Left ventricle myocardium inferior (tissue), 1 donor: ENCODE data around the gene EHD1. TPM values are rescaled to one million over a fixed set of nuclear protein-coding genes. Genes with fewer than 3 reads are reported as not detected.
"Not testable (repeated sequence)": the region's sequence is repeated elsewhere in the genome, so short reads cannot be mapped to it uniquely, and the experiment has no call there.

ENCODE experiments used
- DNase-seq: peaks from one replicate; pipeline ENCODE4 v3.0.0-alpha.2; 2020
- H3K27ac ChIP-seq: fragments of 200-600 bp; replicated peaks from 2 replicates; pipeline ENCODE4 v1.8.0; 2021
- H3K27me3 ChIP-seq: fragments of 200-600 bp; 2 replicates; pipeline ENCODE4 v1.8.0; 2021; ENCODE audit warnings: low read depth
- H3K36me3 ChIP-seq: fragments of 200-600 bp; 2 replicates; pipeline ENCODE4 v1.8.0; 2021
- H3K4me1 ChIP-seq: fragments of 200-600 bp; 2 replicates; pipeline ENCODE4 v1.8.0; 2021
- H3K4me3 ChIP-seq: fragments of 200-600 bp; 2 replicates; pipeline ENCODE4 v1.8.0; 2021; ENCODE audit warnings: mild to moderate bottlenecking, moderate library complexity
- H3K9me3 ChIP-seq: fragments of 200-600 bp; replicated peaks from 2 replicates; pipeline ENCODE4 v1.8.0; 2021
- intact Hi-C: fragments of 100-400 bp; cut with micrococcal nuclease; formaldehyde crosslinking; loops from one replicate; pipeline ENCODE4 v1.11.0; 2022
- total RNA-seq: library from RNA; stranded (reverse); fragmentation: NEBNext Ultra II Directional; extraction: Animal tissue kit (Norgen Biotek cat#: 25700); gene quantifications from one replicate; pipeline ENCODE4 v1.2.1, GENCODE V29; 2021
- TF ChIP-seq, protein P1 (sequence below): fragments of 200-600 bp; IDR thresholded peaks from 2 replicates; pipeline ENCODE4 v1.8.0; 2021; ENCODE audit warnings: antibody characterized with exemption, mild to moderate bottlenecking, borderline replicate concordance
- donor health status: DM: no; HTN: yes; CAD: no; lungs with severe emphysema.

EHD1 gene
- total RNA-seq, 1 donor from 2014 or later = 40.3 TPM

DNA sequence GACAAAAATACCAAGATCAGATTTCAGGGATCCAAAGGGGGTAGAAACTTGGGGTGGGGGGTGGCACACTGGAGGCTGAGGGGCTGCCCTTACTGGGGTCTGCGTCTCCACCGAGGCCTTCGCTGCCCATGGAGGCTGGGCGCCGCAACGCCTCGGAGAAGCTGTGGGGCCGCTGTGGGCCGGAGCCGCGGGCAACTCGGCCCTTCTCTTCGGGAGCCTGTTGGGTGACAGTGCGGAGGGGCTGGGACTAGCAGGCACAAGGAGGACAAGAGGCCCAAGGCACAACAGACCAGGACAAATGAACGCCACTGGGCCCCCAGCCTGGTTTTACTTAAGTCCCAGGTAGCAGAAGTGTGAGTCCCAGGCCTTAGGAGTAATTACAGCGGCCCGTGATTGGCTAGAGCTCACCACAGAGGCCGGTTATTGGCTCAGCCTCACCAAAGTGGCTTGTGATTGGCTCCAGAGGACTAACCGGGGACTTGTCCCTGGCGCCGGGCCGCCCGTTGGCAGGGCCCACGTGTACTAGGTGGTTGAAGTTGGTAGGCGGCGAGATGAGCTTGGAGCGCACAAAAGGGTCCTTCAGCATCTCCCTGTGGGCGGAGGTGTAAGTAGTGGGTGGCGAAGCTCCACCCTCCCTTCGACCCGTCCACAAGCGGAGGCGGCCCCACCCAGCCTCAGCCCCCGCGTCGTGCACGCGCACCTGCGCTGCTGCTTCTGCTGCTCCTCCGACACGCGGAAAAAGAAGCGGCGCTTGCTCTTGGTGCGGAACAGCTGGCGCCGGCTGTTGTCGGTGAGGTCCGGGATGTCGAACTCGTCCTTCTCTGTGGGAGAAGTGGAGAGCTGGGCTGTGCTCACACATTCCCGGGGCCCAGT, 51.6 kb downstream of the EHD1 start:
- TF ChIP-seq, protein P1, sequence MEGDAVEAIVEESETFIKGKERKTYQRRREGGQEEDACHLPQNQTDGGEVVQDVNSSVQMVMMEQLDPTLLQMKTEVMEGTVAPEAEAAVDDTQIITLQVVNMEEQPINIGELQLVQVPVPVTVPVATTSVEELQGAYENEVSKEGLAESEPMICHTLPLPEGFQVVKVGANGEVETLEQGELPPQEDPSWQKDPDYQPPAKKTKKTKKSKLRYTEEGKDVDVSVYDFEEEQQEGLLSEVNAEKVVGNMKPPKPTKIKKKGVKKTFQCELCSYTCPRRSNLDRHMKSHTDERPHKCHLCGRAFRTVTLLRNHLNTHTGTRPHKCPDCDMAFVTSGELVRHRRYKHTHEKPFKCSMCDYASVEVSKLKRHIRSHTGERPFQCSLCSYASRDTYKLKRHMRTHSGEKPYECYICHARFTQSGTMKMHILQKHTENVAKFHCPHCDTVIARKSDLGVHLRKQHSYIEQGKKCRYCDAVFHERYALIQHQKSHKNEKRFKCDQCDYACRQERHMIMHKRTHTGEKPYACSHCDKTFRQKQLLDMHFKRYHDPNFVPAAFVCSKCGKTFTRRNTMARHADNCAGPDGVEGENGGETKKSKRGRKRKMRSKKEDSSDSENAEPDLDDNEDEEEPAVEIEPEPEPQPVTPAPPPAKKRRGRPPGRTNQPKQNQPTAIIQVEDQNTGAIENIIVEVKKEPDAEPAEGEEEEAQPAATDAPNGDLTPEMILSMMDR = no peak
- H3K4me3 ChIP-seq = no peak overlapping the region
- no peaks in the 10 kb centered on the region for H3K9me3 ChIP-seq
- no peaks in the 10 kb centered on the region for H3K36me3 ChIP-seq
- intact Hi-C loops = no loop called here
- no peaks in the 10 kb centered on the region for H3K4me1 ChIP-seq
- H3K27ac ChIP-seq = no peak overlapping the region
- no peak for DNase-seq
- no peaks in the 10 kb centered on the region for H3K27me3 ChIP-seq

DNA sequence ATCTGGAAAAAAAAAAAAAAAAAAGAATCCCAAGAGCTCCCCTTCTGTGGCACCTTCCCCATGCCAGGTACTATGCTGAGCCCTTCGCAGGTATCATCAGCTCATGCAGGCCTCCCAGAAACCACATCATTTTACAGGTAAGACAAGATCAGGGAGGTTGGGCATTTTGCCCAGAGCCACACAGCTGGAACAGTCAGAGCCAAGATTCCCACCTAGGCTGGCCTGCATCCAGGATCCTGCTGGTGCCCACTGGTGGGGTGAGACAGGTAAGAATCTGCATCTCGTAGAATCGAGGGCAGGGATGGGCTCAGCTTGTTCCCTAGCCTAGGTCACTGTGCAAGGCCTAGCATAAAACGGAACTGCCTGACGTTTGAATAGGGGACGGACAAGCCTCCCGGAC, 52.4 kb downstream of the EHD1 start:
- Histone ChIP-seq H3K27me3 (no peaks in the 10 kb centered on the region), H3K4me3 (no peak overlapping the region), H3K4me1 (no peaks in the 10 kb centered on the region), H3K9me3 (no peaks in the 10 kb centered on the region), H3K36me3 (no peaks in the 10 kb centered on the region), H3K27ac (no peak overlapping the region)
- TF ChIP-seq, protein P1 = no peak
- no peak for DNase-seq
- intact Hi-C loops = no loop called here

DNA sequence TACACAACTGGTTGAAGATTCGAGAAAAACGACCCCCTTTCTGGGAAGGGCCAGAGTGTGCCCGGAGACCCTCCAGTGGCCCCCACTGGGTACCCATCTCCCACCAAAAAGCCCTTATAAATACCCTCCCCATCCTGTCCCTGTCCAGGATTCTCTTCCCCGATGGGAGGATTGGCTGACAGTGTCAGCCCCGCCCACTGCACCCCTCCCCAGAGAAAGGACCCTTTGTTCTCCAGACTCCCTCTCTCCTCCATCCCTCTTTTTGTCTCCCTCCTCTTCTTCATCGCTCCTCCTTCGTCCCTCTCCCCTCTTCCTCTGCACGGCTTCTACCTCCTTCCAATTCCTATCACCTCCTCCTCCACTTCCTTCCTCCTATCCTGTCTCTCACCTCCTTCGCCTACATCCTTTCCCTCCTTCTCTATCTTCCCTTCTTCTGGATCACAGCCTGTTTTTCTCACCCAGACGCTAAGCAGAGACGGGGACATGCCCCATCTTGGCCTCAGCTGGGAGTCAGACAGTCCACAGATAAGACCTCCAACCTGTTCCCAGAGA, 54.8 kb downstream of the EHD1 start:
- no peaks in the 10 kb centered on the region for H3K4me1 ChIP-seq
- H3K9me3 ChIP-seq = no peaks in the 10 kb centered on the region
- DNase-seq = no peak
- intact Hi-C loops = no loop called here
- H3K4me3 ChIP-seq = no peak overlapping the region
- H3K27ac ChIP-seq = no peak overlapping the region
- TF ChIP-seq, protein P1 = no peak
- no peaks in the 10 kb centered on the region for H3K27me3 ChIP-seq
- H3K36me3 ChIP-seq = no peaks in the 10 kb centered on the region

DNA sequence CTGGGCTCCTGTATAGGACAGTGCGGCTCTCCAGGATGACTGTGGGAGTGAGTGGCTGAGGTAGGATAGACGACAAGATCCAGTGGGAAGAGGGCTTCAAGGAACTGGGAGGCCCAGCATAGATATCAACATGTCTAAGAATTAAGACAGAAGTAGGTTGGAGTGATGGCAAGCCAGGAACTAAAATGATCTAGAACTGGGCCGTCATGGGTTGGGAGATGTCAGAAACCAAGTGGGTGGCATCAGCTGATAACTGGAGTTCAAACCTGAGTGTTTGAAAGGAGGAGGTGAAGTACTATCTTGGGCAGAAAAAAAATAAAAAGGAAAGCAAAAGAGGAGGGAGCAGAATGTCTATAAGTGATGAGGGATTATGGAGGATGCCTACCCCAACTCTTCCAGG, 60.9 kb downstream of the EHD1 start:
- no peak overlapping the region for H3K27ac ChIP-seq
- no peaks in the 10 kb centered on the region for H3K9me3 ChIP-seq
- TF ChIP-seq, protein P1 = no peak
- no peaks in the 10 kb centered on the region for H3K27me3 ChIP-seq
- H3K36me3 ChIP-seq = no peaks in the 10 kb centered on the region
- DNase-seq = no peak
- H3K4me3 ChIP-seq = no peak overlapping the region
- H3K4me1 ChIP-seq = no peaks in the 10 kb centered on the region
- intact Hi-C loops = no loop called here

DNA sequence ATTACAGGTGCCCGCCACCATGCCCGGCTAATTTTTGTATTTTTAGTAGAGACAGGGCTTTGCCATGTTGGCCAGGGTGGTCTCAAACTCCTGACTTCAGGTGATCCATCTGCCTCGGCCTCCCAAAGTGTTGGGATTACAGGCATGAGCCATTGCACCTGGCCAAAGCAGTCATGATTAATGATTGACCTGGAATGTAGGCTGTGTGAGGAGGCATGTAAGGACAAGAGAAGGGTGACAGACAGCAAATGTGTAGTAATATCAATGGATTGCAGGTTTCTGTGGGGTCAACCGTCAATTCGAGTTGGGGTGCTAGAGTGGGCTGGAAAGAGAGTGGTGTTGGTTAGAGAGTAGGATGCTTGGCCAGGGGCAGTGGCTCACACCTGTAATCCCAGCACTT, 63.0 kb downstream of the EHD1 start:
- H3K4me3 ChIP-seq, H3K27ac ChIP-seq, H3K36me3 ChIP-seq, DNase-seq, H3K9me3 ChIP-seq, intact Hi-C loops, H3K4me1 ChIP-seq, H3K27me3 ChIP-seq: not testable (repeated sequence)

DNA sequence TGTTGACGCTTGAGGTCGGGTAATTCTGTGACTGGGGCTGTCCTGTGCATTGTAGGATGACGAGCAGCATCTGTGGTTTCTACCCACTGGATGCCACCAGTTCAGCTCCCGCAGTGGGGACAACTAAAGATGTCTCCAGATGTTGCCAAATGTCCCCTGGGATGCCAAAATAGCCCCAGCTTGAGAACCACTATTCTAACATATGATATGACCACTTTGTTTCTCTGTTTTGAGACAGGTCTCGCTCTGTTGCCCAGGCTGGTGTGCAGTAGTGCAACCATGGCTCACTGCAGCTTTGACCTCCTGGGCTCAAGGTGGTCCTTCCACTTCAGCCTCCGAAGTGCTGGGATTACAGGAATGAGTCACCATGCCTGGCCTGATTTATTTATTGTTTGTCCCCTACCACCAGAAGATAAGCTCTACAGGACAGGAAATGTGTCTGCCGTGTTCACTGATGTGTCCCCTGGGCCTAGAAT, 63.7 kb downstream of the EHD1 start:
- no peak overlapping the region for H3K27ac ChIP-seq
- no peak for DNase-seq
- intact Hi-C loops = no loop called here
- H3K9me3 ChIP-seq = no peaks in the 10 kb centered on the region
- no peaks in the 10 kb centered on the region for H3K36me3 ChIP-seq
- H3K4me1 ChIP-seq = peaks cover 6% of the 10 kb centered on the region
- TF ChIP-seq, protein P1 = no peak
- H3K4me3 ChIP-seq = no peak overlapping the region
- H3K27me3 ChIP-seq = no peaks in the 10 kb centered on the region
